Activated naive CD4-positive, alpha-beta T cell treated with anti-CD3 and anti-CD28 coated beads, Interleukin-2, amount 10 ng/mL, durations not matched to agents 7 days and 5 days (primary cell): ENCODE data around the gene DCDC2.
"Not testable (repeated sequence)": the region's sequence is repeated elsewhere in the genome, so short reads cannot be mapped to it uniquely, and the experiment has no call there.

ENCODE experiments used
- CTCF ChIA-PET: fragments of 350-600 bp; sonication (Branson Sonifier 250); formaldehyde crosslinking; loops from one replicate; lab custom pipeline; 2021; ENCODE audit warnings: antibody characterized with exemption; lab: Charles Lee
- DNase-seq: peaks from one replicate; pipeline ENCODE4 v3.0.0-alpha.2; 2020
- H3K27ac Mint-ChIP-seq: one replicate; pipeline ENCODE4 v1.8.0; 2021; ENCODE audit warnings: mild to moderate bottlenecking, moderate library complexity, mixed read lengths
- H3K27me3 Mint-ChIP-seq: one replicate; pipeline ENCODE4 v1.8.0; 2021; ENCODE audit warnings: mild to moderate bottlenecking, mixed read lengths
- H3K36me3 Mint-ChIP-seq: one replicate; pipeline ENCODE4 v1.8.0; 2021; ENCODE audit warnings: mixed read lengths
- H3K4me1 Mint-ChIP-seq: one replicate; pipeline ENCODE4 v1.8.0; 2021; ENCODE audit warnings: mixed read lengths
- H3K4me3 Mint-ChIP-seq: one replicate; pipeline ENCODE4 v1.8.0; 2021; ENCODE audit warnings: mild to moderate bottlenecking, moderate library complexity, mixed read lengths
- H3K9me3 Mint-ChIP-seq: one replicate; pipeline ENCODE4 v1.8.0; 2021; ENCODE audit warnings: mixed read lengths

Gene DCDC2

DNA sequence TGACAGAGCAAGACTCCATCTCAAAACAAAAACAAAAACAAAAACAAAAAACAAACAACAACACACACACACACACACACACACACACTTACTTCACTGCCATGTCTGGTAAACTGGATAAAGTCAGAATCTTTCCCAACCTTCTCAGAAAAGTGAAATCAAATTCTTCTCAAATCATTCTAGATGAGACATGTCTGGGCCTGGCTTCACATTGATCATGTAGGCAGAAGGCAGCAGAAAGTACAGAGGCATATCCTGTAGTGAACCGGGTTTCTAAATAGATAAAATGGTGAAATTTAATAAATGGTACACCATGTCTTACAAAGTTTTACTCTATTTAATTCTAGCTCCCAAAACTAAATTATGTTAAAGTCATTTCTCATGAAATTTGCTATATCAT is 30.0 kb upstream of the DCDC2 start:
- Mint-ChIP-seq H3K27me3 (peaks cover 20% of the 10 kb centered on the region), H3K4me3 (no peak overlapping the region), H3K4me1 (peaks cover 4% of the 10 kb centered on the region), H3K27ac (no peak overlapping the region), H3K9me3 (no peaks in the 10 kb centered on the region), H3K36me3 (no peaks in the 10 kb centered on the region)
- CTCF ChIA-PET = interaction anchor here (0.6 to 3.5 kb wide), 2 partner anchors 104 to 187 kb away, joined by 3 to 18 read pairs; no protein-coding TSS in a partner anchor
- DNase-seq = no peak

DNA sequence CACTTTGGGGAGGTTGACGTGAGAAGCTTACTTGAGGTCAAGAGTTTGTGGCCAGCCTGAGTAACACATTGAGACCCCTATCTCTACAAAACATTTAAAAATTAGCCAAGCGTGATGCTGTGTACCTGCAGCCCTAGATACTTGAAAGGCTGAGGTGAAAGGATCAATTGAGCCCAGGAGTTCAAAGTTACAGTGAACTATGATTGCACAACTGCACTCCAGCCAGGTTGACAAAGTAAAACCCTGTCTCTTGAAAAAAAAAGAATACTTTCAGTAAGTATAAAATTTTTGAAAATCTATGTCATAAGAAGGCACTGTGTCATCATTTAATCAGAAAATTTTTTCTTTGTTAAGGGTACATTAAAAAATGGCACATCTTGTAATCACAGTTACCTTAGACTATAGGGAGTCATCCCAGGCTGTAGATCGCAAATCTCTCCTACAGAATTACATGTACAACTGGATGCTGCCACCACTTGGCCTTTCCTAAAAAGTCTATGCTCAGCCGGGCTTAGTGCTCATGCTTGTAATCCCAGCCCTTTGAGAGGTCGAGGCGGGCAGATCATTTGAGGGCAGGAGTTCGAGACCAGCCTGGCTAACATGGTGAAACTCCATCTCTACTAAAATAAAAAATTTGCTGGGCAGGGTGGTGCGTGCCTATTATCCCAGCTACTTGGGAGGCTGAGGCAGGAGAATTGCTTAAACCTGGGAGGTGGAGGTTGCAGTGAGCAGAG is 27.8 kb upstream of the DCDC2 start:
- Mint-ChIP-seq H3K4me3 (no peak overlapping the region), H3K36me3 (no peaks in the 10 kb centered on the region), H3K27ac (no peak overlapping the region), H3K27me3 (peaks cover 17% of the 10 kb centered on the region), H3K9me3 (no peaks in the 10 kb centered on the region), H3K4me1 (no peaks in the 10 kb centered on the region)
- CTCF ChIA-PET = no interaction called here
- no peak for DNase-seq

DNA sequence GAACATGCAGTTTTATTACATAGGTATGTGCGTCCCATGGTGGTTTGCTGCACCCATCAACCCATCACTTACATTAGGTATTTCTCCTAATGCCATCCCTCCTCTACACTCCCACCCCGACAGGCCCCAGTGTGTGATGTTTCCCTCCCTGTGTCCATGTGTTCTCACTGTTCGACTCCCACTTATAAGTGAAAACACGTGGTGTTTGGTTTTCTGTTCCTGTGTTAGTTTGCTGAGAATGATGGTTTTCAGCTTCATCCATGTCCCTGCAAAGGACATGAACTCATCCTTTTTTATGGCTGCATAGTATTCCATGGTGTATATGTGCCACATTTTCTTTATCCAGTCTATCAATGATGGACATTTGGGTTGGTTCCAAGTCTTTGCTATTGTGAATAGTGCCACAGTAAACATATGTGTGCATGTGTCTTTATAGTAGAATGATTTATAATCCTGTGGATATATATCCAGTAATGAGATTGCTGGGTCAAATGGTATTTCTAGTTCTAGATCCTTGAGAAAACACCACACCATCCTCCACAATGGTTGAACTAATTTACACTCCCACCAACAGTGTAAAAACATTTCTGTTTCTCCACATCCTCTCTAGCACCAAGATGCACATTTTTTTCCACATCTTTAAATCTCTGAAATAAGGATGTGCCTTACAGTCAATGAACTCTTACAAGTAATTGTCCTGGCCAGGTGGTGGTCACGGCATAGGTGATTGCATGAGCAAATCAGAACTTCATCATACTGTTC is 26.7 kb upstream of the DCDC2 start:
- H3K4me3 Mint-ChIP-seq, H3K36me3 Mint-ChIP-seq, CTCF ChIA-PET, H3K4me1 Mint-ChIP-seq, DNase-seq, H3K9me3 Mint-ChIP-seq, H3K27ac Mint-ChIP-seq: not testable (repeated sequence)
- H3K27me3 Mint-ChIP-seq = peaks cover 11% of the 10 kb centered on the region

DNA sequence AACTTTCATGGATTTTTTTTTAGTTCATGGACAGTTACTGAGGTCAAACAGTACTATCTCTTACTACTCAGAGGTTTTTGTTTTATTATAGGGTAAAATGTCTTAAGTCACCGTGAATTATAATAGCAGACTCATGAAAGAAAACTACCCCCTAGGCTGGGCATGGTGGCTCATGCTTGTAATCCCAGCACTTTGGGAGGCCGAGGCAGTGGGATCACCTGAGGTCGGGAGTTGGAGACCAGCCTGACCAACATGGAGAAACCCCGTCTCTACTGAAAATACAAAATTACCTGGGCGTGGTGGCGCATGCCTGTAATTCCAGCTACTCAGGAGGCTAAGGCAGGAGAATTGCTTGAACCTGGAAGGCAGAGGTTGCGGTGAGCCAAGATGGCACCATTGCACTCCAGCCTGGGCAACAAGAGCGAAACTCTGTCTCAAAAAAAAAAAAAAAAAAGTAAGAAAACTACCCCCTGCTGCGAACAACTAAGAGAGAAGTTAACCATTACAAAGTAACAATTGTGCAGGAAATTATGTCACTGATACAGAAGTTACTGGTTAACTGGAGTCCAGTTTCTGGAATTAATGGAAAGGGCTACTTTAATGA is 25.1 kb upstream of the DCDC2 start:
- peaks cover 18% of the 10 kb centered on the region for H3K27me3 Mint-ChIP-seq
- DNase-seq, H3K4me3 Mint-ChIP-seq, H3K4me1 Mint-ChIP-seq, CTCF ChIA-PET, H3K36me3 Mint-ChIP-seq, H3K27ac Mint-ChIP-seq, H3K9me3 Mint-ChIP-seq: not testable (repeated sequence)

DNA sequence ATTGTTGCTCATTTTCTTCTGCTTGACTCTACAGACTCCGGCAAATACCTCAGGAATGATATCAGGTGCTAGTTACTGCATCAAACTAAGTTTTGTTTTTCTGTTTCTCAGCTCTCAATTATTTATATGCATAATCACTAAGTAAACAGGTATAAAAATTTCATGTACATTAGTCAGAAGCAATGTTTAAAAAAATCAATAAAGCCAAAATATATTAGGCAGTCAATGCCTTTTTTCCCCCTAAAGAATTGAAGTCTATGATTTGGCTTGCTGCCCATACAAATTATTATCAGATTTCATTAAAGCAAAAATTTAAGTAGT is 24.3 kb upstream of the DCDC2 start:
- Mint-ChIP-seq H3K36me3 (no peaks in the 10 kb centered on the region), H3K27me3 (peaks cover 15% of the 10 kb centered on the region), H3K9me3 (no peaks in the 10 kb centered on the region), H3K4me1 (no peaks in the 10 kb centered on the region), H3K4me3 (no peak overlapping the region), H3K27ac (no peak overlapping the region)
- no peak for DNase-seq
- CTCF ChIA-PET = no interaction called here

DNA sequence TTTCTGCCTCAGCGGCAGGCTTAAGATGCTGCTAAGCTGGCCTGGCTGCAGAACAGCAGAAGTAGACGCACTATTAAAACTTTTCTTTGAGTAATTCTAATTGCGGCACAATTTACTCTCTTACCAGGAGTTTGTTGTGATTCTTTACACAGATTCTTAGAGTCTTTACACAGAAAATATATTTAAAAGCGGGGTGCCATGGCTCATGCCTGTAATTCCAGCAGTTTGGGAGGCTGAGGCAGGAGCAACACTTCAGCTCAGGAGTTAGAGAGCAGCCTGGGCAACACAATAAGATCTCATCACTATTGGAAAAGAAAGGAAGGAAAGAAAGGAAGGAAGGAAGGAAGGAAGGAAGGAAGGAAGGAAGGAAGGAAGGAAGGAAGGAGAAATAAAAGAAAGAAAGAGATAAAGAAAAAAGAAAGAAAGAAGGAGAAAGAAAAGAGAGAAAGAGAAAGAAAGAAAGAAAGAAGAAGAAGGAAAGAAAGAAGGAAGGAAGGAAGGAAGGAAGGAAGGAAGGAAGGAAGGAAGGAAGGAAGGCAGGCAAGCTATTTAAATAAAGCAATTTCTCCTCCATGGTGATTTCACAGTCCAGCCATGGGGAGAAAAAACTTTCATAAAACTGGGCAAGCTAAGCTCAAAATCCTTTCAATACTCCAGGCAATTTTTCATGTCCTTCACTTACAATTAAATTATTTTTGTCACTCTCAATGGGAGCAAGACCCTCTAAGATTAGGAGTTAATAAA is 23.8 kb upstream of the DCDC2 start:
- no peaks in the 10 kb centered on the region for H3K4me1 Mint-ChIP-seq
- peak overlapping the region; percentile 50 for H3K27ac Mint-ChIP-seq
- CTCF ChIA-PET = no interaction called here
- H3K27me3 Mint-ChIP-seq = peaks cover 14% of the 10 kb centered on the region
- no peak overlapping the region for H3K4me3 Mint-ChIP-seq
- no peaks in the 10 kb centered on the region for H3K9me3 Mint-ChIP-seq
- no peak for DNase-seq
- H3K36me3 Mint-ChIP-seq = no peaks in the 10 kb centered on the region

DNA sequence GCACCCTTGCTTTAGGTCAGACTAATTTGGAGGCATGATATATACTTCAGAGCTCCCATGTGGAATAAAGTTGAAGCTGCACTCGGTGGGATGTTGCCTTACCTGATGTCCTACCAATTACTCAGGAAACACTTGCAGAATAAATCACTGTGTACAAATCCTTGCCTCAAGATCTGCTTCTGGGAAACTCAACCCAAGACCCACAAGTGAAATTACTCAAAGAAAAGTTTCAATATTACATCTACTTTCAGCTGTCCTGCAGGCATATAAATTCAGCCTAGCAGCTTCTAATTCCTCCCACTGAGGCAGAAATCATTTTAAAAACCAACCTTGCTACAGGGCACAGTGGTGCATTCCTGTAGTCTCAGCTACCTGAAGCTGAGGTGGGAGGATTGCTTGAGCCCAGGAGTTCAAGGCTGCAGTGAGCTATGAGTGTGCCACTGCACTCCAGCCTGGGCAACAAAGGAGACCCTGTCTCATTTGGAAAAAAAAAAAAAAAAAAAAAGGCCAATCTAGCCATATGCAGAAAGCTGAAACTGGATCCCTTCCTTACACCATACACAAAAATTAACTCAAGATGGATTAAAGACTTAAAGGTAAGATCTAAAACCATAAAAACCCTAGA is 20.7 kb upstream of the DCDC2 start:
- no peak for DNase-seq
- Mint-ChIP-seq H3K27me3 (peaks cover 24% of the 10 kb centered on the region), H3K4me1 (no peaks in the 10 kb centered on the region), H3K4me3 (no peak overlapping the region), H3K9me3 (no peaks in the 10 kb centered on the region), H3K27ac (no peak overlapping the region), H3K36me3 (no peaks in the 10 kb centered on the region)
- CTCF ChIA-PET = interaction anchor here (1.1 kb wide), 1 partner anchor 10 kb away, joined by 3 read pairs; no protein-coding TSS in a partner anchor

DNA sequence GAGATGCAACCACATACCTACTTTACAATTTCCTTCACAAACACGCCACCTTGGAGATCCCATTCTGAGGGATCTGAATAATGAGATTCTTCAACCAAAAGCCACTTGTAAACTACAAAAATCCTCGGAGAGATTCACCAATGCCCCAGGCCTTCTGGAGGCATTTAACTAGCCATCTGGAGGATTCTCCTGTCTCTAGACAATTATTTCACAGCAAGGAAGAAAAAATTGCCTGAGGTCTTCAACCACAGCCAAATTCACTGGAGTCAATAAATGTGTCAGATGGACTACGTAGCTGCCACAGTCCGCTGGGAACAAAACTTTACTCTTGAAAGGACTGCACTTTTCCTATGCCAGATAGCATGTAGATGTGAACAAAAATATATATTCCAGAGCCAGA is 19.0 kb upstream of the DCDC2 start:
- no peak for DNase-seq
- CTCF ChIA-PET = no interaction called here
- Mint-ChIP-seq H3K4me1 (no peaks in the 10 kb centered on the region), H3K27ac (no peak overlapping the region), H3K4me3 (no peak overlapping the region), H3K36me3 (no peaks in the 10 kb centered on the region), H3K9me3 (no peaks in the 10 kb centered on the region), H3K27me3 (peaks cover 23% of the 10 kb centered on the region)

DNA sequence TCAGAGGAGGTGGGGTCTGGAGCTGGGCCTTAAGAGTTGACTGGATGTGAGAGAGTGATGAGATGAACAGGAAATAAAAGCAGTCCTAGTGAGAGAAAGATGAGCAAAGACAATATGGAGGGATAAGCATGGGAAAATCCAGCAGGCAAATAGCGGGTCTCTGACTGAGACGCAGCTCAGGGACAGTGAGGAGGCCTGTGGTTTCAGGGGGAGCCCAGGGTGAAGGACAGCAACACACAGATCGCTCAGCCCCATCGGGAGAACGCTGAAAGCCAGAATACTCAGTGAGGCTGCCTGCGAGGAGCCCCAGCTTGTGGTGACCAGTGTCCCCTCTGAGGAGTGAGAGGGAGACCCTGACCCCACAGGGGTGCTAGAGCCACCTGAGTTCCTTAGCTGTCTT is 16.8 kb upstream of the DCDC2 start:
- Mint-ChIP-seq H3K9me3 (no peaks in the 10 kb centered on the region), H3K4me3 (no peak overlapping the region), H3K36me3 (no peaks in the 10 kb centered on the region), H3K4me1 (no peaks in the 10 kb centered on the region), H3K27me3 (peaks cover 19% of the 10 kb centered on the region), H3K27ac (no peak overlapping the region)
- CTCF ChIA-PET = no interaction called here
- no peak for DNase-seq

DNA sequence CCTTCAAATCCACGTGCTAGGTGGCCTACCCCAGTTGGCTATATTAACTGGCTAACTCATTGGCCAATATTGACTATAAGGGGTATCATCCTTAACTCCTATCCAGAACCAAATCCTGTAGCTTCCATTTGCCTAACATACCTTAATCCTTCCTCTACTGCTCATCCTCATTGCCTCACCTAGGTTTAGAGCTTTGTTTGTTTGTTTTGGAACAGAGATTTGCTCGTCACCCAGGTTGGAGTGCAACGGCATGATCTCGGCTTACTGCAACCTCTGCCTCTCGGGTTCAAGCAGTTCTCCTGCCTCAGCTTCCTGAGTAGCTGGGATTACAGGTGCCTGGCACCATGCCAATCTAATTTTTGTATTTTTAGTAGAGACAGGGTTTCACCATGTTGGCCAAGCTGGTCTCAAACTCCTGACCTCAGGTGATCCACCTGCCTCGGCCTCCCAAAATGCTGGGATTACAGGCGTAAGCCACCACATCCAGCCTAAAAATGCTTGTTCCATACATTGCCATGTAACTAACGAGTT is 7.3 kb upstream of the DCDC2 start:
- not testable (repeated sequence) for H3K4me3 Mint-ChIP-seq, H3K27ac Mint-ChIP-seq, H3K36me3 Mint-ChIP-seq, H3K4me1 Mint-ChIP-seq, DNase-seq, H3K9me3 Mint-ChIP-seq
- peaks cover 13% of the 10 kb centered on the region for H3K27me3 Mint-ChIP-seq
- CTCF ChIA-PET = interaction anchor here (0.7 kb wide), 1 partner anchor 82 kb away, joined by 3 read pairs; no protein-coding TSS in a partner anchor

DNA sequence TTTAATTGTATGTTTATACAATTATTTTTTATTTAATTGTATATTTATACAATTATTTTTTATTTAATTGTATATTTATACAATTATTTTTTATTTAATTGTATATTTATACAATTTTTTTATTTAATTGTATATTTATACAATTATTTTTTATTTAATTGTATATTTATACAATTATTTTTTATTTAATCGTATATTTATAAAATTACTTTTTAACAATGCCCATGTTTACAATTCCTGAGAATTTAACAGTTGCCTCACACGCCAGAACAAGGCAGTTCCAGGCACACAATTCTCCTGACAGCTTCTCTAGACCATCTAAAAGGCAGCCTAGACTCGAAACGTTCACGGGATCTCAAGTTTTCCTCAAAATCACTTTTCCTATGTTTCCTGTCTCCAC is 4.5 kb upstream of the DCDC2 start:
- not testable (repeated sequence) for DNase-seq, H3K36me3 Mint-ChIP-seq, H3K27ac Mint-ChIP-seq, H3K4me3 Mint-ChIP-seq, H3K9me3 Mint-ChIP-seq
- H3K27me3 Mint-ChIP-seq = peaks cover 32% of the 10 kb centered on the region
- CTCF ChIA-PET = interaction anchor here (2.0 kb wide), 1 partner anchor 79 kb away, joined by 5 read pairs; no protein-coding TSS in a partner anchor
- peaks cover 20% of the 10 kb centered on the region for H3K4me1 Mint-ChIP-seq

DNA sequence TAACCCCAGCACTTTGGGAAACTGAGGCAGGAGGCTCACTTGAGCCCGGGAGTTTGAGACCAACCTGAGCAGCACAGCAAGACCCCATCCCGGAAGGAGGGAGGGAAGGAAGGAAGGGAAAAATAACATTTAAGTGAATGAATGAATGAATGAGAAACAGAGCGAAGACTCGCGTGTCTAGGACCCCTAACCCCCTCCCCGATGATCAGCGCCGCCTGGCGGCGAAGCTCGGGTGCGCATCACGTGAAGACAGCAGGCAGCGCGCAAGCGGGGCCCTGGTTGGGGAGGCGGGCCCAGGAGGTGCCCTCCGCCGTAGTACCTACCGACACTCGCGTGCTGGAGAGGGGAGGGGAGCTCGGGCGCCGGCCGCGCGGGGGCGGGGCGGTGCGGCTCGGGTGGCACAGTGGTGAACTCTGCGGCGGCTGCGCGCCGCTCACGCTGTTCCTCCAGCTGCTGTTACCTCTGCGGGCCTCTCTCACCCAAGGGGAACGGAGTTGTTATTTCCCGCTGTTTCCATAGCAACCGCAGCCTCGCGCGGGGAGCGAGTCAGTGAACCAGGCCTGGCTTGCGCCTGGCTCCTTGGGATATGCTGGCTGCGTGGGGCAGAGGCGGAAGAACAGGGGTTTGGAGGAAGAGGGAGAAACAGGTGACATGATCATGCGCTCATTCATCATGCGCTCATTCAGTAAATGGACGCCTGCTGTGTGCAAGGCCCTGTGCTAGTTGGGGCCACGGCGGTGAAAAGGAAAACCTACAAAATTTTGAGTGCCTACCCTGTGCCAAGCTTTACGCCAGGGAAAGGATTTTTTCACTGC is 2.0 kb upstream of the DCDC2 start:
- H3K27me3 Mint-ChIP-seq = peaks cover 44% of the 10 kb centered on the region
- peaks cover 20% of the 10 kb centered on the region for H3K4me1 Mint-ChIP-seq
- no peaks in the 10 kb centered on the region for H3K9me3 Mint-ChIP-seq
- no peaks in the 10 kb centered on the region for H3K36me3 Mint-ChIP-seq
- H3K27ac Mint-ChIP-seq = no peak overlapping the region
- peak; percentile 89 for DNase-seq
- peak overlapping the region; percentile 68 for H3K4me3 Mint-ChIP-seq
- CTCF ChIA-PET = interaction anchor here (1.0 to 2.1 kb wide), 5 partner anchors 10 to 78 kb away, joined by 3 to 9 read pairs (median 4); no protein-coding TSS in a partner anchor
